ENCODE data around the gene SLC7A5.

GRCh38 chr16:87824016-87824990, 45.0 kb downstream of the SLC7A5 start:
- TF ChIP-seq POLR2A (IDR thresholded peaks at IDR 0.05; ENCODE audit: low read depth, low read length) (no peak), TAF1 (IDR thresholded peaks at IDR 0.05; ENCODE audit: borderline replicate concordance, low read depth, low read length) (no peak)

All from GM12892 (cell line).